Hepatocyte (in vitro differentiated cells): ENCODE data around the gene CUL1. TPM values are rescaled to one million over a fixed set of nuclear protein-coding genes. Genes with fewer than 3 reads are reported as not detected.

Experiments used
- DNase-seq: peaks from one replicate; pipeline ENCODE4 v3.0.0-alpha.2; 2016; ENCODE audit warnings: low spot score
- H2AFZ ChIP-seq: fragments of 200-600 bp; sonication (generic); 2 replicates; pipeline ENCODE4 v1.6.0; 2016; ENCODE audit warnings: antibody characterized with exemption, mild to moderate bottlenecking
- H3K27ac ChIP-seq: fragments of 200-600 bp; sonication (generic); 2 replicates; pipeline ENCODE4 v1.5.1; 2016; ENCODE audit warnings: mild to moderate bottlenecking
- H3K27me3 ChIP-seq: fragments of 200-600 bp; sonication (generic); 2 replicates; pipeline ENCODE4 v1.6.1; 2016
- H3K36me3 ChIP-seq: fragments of 200-600 bp; sonication (generic); replicated peaks from 2 replicates; pipeline ENCODE4 v1.5.1; 2016; ENCODE audit warnings: low read depth; ENCODE audit not compliant: insufficient read depth
- H3K4me1 ChIP-seq: fragments of 200-600 bp; sonication (generic); 2 replicates; pipeline ENCODE4 v1.5.1; 2016; ENCODE audit warnings: mild to moderate bottlenecking, moderate library complexity; ENCODE audit not compliant: insufficient read depth
- H3K4me2 ChIP-seq: fragments of 200-600 bp; sonication (generic); 2 replicates; pipeline ENCODE4 v1.6.0; 2016
- H3K4me3 ChIP-seq: fragments of 200-600 bp; sonication (generic); 2 replicates; pipeline ENCODE4 v1.5.1; 2016; ENCODE audit warnings: mild to moderate bottlenecking
- H3K79me2 ChIP-seq: fragments of 200-600 bp; sonication (generic); 2 replicates; pipeline ENCODE4 v1.6.0; 2017; ENCODE audit warnings: mild to moderate bottlenecking
- H3K9me2 ChIP-seq: fragments of 200-600 bp; sonication (generic); replicated peaks from 2 replicates; pipeline ENCODE4 v1.6.0; 2017; ENCODE audit warnings: mild to moderate bottlenecking; ENCODE audit not compliant: insufficient read depth
- H3K9me3 ChIP-seq: fragments of 200-600 bp; sonication (generic); 2 replicates; pipeline ENCODE4 v1.5.1; 2016; ENCODE audit warnings: low read depth, mild to moderate bottlenecking
- H4K20me1 ChIP-seq: fragments of 200-600 bp; sonication (generic); 2 replicates; pipeline ENCODE4 v1.6.0; 2016; ENCODE audit warnings: mild to moderate bottlenecking; ENCODE audit not compliant: insufficient read depth, poor library complexity, severe bottlenecking
- CTCF ChIP-seq: fragments of 200-600 bp; sonication (generic); IDR thresholded peaks from 2 replicates; pipeline ENCODE4 v1.5.1; 2016; ENCODE audit warnings: antibody characterized with exemption, mild to moderate bottlenecking; ENCODE audit not compliant: poor library complexity
- EZH2 ChIP-seq: fragments of 200-600 bp; sonication (generic); IDR thresholded peaks from 2 replicates; pipeline ENCODE4 v1.6.1; 2016; ENCODE audit warnings: antibody characterized with exemption, mild to moderate bottlenecking, borderline replicate concordance
- EZH2phosphoT487 ChIP-seq: fragments of 200-600 bp; sonication (generic); IDR thresholded peaks from one replicate; pipeline ENCODE4 v1.6.1; 2018; ENCODE audit warnings: antibody characterized with exemption, mild to moderate bottlenecking, low read depth, moderate library complexity; ENCODE audit not compliant: unreplicated experiment, severe bottlenecking
- WGBS: methylation state at CpG from one replicate; pipeline ENCODE4 v1.1.6; 2016; ENCODE audit warnings: low lambda C conversion rate; ENCODE audit errors: missing lambda C conversion rate; 5-methylcytosine and 5-hydroxymethylcytosine counted together
- polyA plus RNA-seq: library from polyadenylated mRNA; unstranded; fragments of >200 nt; fragmentation: Nextera tagmentation; extraction: Ambion mirVana; gene quantifications from 2 replicates; pipeline ENCODE4 v1.2.1, GENCODE V29; 2016
- total RNA-seq: library from RNA; depleted of rRNA; stranded (reverse); fragments of >200 nt; gene quantifications from 2 replicates; pipeline ENCODE4 v1.2.3, GENCODE V29; 2014

CUL1 gene
- total and polyA plus RNA-seq, 2 experiments from 2014 or later = 56.7 to 68.4 TPM

GRCh38 chr7:148807436-148807835 is 108.7 kb downstream of the CUL1 start:
- Histone ChIP-seq H3K79me2 (no peaks in the 10 kb centered on the region), H3K9me3 (no peaks in the 10 kb centered on the region), H3K27me3 (no peaks in the 10 kb centered on the region), H3K36me3 (no peaks in the 10 kb centered on the region), H3K27ac (no peak overlapping the region), H3K4me2 (no peak overlapping the region), H4K20me1 (no peaks in the 10 kb centered on the region), H2AFZ (no peak overlapping the region), H3K4me3 (no peak overlapping the region), H3K9me2 (no peaks in the 10 kb centered on the region), H3K4me1 (no peaks in the 10 kb centered on the region)
- no peak for DNase-seq
- TF ChIP-seq EZH2phosphoT487 = no peak
- no peak for TF ChIP-seq CTCF
- TF ChIP-seq EZH2 = no peak
- WGBS = 86% methylated on average over 4 of the region's 4 CpGs

GRCh38 chr7:148809856-148810255 is 111.2 kb downstream of the CUL1 start:
- Histone ChIP-seq H4K20me1 (no peaks in the 10 kb centered on the region), H3K9me3 (no peaks in the 10 kb centered on the region), H3K27ac (no peak overlapping the region), H3K9me2 (no peaks in the 10 kb centered on the region), H2AFZ (no peak overlapping the region), H3K4me3 (no peak overlapping the region), H3K4me2 (no peak overlapping the region), H3K79me2 (no peaks in the 10 kb centered on the region), H3K27me3 (no peaks in the 10 kb centered on the region), H3K4me1 (no peaks in the 10 kb centered on the region), H3K36me3 (no peaks in the 10 kb centered on the region)
- 65% methylated on average over 4 of the region's 4 CpGs for WGBS
- TF ChIP-seq CTCF (no peak), EZH2phosphoT487 (no peak), EZH2 (no peak)
- no peak for DNase-seq

GRCh38 chr7:148811892-148812291 is 113.2 kb downstream of the CUL1 start:
- Histone ChIP-seq H3K27ac (no peak overlapping the region), H3K4me2 (no peak overlapping the region), H3K9me3 (no peaks in the 10 kb centered on the region), H3K27me3 (no peaks in the 10 kb centered on the region), H3K4me1 (no peaks in the 10 kb centered on the region), H3K4me3 (no peak overlapping the region), H3K9me2 (no peaks in the 10 kb centered on the region), H3K36me3 (no peaks in the 10 kb centered on the region), H3K79me2 (no peaks in the 10 kb centered on the region), H4K20me1 (no peaks in the 10 kb centered on the region), H2AFZ (no peak overlapping the region)
- TF ChIP-seq EZH2phosphoT487 (no peak), EZH2 (no peak), CTCF (no peak)
- 86% methylated on average over 4 of the region's 4 CpGs for WGBS
- no peak for DNase-seq

- Histone ChIP-seq H3K27me3 (no peaks in the 10 kb centered on the region), H3K27ac (no peak overlapping the region), H3K4me2 (no peak overlapping the region), H3K9me3 (no peaks in the 10 kb centered on the region), H3K36me3 (no peaks in the 10 kb centered on the region), H2AFZ (no peak overlapping the region), H3K9me2 (no peaks in the 10 kb centered on the region), H3K79me2 (no peaks in the 10 kb centered on the region), H4K20me1 (no peaks in the 10 kb centered on the region), H3K4me1 (no peaks in the 10 kb centered on the region), H3K4me3 (no peak overlapping the region)
- 96% methylated on average over 9 of the region's 9 CpGs for WGBS
- DNase-seq = no peak
- TF ChIP-seq CTCF (no peak), EZH2phosphoT487 (no peak), EZH2 (no peak)
Measured at GRCh38 chr7:148813890-148814289, 115.2 kb downstream of the CUL1 start.
